ENCODE measurements around the gene KRCC1.

DNA sequence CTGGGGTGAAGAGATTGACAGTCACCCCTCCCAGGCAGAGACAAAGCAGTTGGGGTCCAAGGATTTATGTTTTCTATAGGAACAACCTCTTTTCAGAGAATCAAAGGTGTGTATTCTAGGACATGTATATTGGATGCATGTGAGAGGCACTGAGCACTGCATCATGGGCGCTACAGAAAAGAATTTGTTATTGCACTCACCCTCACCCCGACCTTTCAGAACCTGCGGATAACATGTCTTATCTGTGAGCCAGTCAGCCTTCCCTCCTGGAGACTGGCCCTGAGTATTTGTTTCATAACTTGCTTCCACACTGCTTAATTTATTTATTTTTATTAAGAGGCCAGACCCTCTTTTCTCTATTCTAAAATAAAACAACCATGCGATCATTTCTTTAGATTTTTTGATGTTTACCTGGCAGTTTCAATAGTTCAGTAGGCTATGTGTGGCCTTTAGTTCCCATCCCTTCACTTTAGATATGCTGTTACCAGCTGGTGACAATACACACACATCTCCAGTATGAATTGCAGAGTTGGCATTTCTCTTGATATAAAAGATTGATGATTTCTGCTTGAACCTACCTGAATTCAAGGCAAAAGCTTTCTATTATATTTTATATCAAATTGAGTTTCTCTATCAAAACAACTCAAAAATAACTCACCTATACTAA, 42.4 kb upstream of the KRCC1 start:
- TF ChIP-seq, protein P1, sequence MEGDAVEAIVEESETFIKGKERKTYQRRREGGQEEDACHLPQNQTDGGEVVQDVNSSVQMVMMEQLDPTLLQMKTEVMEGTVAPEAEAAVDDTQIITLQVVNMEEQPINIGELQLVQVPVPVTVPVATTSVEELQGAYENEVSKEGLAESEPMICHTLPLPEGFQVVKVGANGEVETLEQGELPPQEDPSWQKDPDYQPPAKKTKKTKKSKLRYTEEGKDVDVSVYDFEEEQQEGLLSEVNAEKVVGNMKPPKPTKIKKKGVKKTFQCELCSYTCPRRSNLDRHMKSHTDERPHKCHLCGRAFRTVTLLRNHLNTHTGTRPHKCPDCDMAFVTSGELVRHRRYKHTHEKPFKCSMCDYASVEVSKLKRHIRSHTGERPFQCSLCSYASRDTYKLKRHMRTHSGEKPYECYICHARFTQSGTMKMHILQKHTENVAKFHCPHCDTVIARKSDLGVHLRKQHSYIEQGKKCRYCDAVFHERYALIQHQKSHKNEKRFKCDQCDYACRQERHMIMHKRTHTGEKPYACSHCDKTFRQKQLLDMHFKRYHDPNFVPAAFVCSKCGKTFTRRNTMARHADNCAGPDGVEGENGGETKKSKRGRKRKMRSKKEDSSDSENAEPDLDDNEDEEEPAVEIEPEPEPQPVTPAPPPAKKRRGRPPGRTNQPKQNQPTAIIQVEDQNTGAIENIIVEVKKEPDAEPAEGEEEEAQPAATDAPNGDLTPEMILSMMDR (conservative IDR thresholded peaks at IDR 0.05) = no peak
- TF ChIP-seq ZFX (IDR thresholded peaks at IDR 0.05) = no peak
